GM21825 (cell line): ENCODE results near the gene ADGRA3.

Source experiments
- ATAC-seq: cut with Tn5 transposase; IDR thresholded peaks from one replicate; pipeline ENCODE4 v1.9.1; 2021; ENCODE audit warnings: mild to moderate bottlenecking, moderate library complexity; ENCODE audit not compliant: unreplicated experiment

ADGRA3 gene

DNA sequence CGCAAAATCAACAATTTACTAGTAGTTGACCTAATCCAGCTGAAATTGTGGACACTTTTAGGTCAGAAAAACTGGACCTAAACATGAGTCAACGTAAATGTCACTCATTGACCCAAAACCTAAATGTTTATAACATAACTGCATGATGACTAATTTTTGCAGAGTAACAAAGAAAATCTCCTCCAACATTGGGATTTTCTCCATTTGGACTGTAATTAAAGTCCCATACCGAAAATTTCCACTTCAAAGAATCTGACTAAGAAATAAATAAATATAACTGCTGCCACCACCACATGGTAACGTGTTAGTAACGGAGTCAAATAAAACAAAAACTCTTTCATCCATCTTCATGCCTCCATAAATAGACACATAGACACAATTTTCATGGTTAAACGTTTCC lies 1.9 kb downstream of the ADGRA3 start:
- ATAC-seq, result no peak

DNA sequence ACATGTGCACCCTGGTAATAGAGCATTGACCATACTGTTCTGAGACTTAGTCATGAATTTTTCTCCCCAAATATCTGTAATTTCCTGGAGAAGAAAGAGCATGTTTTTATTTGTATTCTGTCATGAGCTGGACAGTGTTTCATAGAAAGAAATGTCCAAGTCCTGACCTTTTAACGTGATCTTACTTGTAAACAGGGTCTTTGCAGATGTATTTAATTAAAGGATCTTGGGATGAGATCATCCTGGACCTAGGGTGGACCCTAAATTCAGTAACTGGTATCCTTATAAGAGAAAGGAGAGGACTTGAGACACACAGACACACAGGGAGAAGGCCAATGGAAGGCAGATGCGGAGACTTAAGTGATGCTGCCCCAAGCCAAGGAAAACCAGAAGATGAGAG lies 3.6 kb downstream of the ADGRA3 start:
- ATAC-seq, result no peak

DNA sequence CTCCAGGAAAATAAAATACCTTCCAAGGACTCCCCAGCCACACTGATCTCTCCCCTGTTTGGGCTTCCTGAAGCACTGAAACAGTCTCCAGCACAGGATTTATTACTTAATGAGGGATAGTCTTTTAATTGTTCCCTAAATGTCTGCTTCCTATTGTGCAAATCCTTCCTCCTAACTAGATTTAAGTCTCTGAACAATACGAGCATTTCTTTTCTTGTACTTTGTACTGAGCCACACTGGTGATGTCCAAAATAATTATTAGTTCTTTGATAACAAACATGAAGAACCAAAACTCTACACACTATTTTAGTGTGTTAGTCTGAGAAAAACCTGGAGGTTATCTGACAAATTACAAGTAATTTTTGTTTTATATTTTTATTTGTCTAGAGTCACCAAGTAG lies 5.1 kb downstream of the ADGRA3 start:
- no peak for ATAC-seq

DNA sequence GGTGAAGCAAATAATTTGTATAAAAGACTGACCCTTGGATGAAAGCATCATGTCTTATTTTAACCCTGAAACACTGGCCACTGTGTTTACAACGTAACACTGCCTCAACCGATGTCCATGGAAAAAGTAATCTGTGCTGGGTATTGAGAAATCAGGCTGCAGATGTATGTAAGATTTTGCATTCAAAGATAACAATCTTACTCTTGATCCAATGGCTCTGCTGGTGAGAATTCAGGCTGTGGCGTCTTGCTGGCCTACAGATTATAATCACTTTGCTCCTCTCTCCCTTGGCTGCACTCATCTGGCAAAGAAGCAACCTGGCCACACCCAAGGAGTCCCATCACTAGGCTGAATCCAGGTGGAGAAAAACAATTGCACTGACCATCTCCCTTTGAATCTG lies 7.5 kb downstream of the ADGRA3 start:
- ATAC-seq, result no peak

DNA sequence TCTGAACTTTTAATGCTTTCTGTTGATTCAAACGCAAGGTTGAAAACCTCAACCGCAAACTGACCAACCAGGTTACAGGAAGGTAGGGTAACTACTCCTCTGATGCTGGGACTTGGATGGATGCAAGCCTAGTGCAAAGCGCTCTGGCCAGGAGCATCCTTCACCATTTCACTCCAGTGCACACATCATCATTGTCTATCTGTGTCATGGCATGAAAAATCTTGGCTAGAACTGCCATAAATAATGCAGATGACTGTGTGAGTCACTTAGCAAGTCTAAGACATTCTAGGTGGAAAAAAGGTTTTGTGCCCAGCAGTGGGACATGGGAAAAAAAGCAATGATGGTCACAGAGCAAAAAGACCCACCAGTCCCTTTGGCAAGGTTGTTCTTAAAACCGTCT lies 10.9 kb downstream of the ADGRA3 start:
- no peak for ATAC-seq

DNA sequence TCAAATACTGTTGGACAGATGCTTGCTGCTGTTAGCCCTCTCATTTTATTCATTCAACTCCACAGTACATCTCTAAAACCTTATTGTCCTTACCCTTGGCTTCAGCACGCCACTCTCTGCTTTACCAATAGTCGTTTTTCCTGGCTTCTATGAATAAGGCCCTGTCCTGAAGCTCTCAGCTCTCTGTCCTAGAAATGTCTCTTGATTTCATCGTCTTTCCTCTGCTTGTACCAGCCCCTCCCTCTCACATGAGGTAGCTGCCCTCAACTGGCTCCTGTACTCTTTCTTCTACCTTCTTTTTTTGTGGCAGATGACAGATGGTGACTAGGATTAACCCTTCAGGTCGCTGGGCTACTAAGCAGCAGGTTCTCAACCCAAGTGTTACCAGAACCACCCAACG lies 11.4 kb downstream of the ADGRA3 start:
- no peak for ATAC-seq

DNA sequence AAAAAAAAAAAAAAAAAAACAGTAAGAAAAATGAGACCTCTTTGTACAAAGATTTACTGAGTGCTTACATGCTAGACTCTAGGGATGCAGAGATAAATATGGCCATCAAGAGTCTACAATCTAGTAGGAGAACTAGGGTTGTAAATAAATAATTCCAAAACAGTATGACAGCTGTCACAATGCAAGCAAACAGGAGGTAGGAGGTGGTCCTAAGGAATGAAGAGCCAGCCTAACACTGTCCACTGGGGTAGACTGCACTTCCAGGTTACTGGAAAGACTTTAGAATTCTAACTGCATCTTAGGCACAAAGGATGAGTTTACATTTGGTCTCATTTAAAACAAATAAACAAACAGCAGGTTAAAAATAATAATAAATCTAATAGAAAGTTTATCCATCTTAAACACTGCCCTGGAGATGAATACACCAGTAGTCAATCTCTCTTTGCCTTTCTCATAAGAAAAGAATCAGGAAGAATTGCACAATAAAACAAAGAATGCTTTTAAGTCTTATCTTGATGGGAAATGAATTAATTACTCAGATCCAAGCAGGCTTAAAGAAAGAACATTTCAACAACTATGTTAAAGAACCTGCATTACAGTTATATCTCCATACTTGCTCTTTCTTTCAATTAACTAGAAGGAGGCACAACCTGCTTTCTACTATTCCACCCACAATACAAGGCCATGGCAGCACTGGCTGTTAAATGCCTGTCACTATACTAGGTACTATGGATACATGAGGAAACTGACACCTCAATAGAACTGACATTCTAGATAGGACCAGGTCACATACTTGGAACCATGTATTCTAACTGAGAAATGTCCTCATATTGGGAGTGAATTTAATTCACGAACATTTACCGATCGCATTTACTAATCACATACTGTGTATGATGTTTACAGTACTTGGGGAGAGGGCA lies 12.7 kb downstream of the ADGRA3 start:
- ATAC-seq, result no peak

DNA sequence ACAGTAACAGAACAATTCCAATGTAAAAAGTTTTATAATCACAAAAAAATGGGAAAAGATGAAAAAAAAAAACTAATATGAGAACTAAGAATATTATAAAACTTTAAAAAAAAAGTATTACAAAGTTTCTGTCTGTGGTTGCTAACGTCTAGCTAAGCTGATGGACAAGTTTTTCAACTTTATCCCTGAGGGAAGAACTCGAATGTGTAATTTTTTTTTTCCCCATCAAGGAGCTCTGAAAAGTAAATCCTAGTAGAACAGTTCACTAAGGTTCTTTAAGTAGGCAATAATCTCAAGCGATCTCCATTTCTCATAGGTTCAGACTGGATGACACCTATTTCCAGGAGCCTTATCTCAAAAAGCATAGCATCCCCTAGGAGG lies 14.2 kb downstream of the ADGRA3 start:
- ATAC-seq, result no peak

DNA sequence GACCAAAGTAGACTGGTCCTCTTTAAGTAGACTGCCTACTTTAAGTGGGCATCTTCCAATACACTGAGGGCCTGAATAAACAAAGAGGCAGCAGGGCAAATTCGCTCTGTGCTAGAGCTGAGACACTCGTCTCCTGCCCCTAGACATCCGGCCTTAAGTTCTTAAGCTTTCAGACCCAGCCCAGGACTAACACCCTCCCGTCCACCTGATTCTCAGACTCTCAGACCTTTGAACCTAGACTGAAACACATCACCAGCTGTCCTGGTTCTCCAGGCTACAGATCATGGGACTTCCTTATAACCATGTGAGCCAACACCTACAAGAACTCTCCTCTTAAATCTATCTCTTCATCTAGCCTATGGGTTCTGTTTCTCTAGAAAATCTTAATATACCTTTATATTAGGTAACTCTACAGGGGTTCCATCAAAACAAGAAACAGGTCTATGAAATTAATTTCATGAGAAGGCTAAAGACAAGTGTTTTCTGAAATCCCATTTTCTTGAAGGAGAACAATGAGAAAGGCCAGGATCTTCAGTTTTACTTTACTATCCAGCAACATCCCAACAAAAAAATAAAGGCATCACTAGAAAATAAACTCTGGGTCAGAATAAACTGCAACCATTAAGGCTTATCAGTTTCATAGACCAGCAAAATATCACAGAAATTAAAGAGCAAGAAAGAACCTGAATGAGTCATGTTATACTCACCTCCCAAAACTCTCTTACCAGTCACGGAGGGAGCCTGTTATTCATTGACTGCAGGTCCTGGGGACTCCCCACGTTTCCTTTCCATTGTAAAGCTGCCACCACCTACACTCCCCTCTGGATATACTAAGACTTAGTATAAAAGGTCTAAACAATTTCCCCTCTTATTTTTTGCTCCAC lies 14.8 kb downstream of the ADGRA3 start:
- ATAC-seq, result peak; percentile 70

DNA sequence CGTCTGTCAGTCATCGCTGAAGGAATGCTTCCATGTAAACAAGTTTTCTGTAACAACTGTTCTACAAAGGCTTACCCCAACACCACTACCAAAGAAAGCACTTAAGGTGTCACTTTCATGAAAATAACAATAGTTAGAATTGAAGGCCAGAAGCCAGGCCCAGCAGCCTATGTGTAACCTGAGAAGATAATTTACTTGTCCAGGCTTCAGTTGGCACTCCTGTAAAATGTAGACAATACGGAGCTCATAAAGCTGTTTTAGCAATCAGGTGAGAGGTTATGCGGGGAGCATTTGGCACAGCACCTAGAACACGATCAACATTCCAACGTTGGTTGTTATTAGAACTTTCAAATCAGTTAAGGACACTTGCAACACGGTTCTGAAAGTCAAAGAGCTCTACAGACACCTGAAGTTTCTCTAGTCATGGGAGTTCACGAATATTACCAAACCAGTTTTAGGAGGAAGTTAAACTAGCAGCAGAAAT lies 15.7 kb downstream of the ADGRA3 start:
- ATAC-seq, result no peak

DNA sequence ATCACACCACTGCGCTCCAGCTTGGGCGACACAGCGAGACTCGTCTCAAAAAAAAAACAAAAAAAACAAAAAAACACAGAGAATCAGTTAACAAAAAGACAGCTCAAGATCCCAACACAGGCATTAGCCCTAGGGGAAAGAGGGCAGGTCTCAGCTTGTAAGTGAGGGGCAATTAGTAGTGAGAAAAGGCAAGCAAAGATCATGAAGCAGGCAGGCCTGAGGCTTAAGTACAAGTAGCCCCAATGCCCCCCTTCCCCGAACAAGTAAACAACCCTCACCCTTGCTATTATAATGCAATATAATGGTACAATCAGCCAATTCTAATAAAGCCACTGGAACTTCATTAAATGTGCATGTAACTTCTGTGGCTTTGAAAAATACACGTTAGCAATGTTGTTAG lies 17.0 kb downstream of the ADGRA3 start:
- ATAC-seq, result no peak

DNA sequence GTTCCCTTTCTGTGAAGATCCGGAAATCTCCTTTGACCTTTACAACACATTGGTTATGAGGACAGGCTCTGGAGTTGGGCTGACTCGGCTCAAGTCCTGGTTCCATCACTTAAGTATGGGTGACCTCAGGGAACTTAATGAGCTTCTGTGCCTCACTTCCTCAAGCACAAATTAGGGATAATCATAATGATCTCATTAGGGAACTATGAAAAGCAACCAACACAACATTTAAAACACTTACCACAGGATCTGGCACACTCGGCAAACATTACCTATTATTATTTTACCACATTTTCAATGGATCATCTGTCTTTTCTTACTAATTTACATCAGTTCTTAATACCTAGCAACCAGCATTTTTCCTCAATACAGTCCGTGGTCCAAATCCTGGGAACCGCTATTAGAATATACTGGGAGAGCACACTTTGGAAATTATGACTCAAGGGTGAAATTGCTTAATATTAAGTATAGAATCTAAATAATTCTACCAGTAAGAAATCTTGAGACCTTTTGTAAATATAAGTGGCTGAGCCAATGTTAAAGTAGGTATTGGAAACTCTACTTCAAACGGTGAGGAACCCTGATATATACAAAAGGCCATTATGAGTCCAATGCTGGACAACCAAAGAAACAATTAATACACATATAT lies 19.6 kb downstream of the ADGRA3 start:
- no peak for ATAC-seq

DNA sequence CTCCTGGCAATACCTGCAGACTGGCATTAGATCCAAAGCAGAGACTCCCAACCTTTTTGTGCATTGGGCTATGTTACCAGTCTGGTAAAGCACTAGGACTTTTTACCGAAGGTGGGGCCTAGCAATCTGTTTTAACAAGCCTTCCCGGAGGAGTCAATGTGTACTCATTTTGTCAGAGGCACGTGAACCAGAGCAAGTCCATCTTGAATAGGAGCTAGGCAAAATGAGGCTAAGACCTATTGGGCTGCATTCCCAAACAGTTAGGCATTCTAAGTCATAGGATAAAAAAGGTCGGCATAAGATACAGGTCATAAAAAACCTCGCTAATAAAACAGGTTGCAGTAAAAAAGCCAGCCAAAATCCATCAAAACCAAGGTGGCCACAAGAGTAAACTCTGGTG lies 22.3 kb downstream of the ADGRA3 start:
- ATAC-seq, result no peak

DNA sequence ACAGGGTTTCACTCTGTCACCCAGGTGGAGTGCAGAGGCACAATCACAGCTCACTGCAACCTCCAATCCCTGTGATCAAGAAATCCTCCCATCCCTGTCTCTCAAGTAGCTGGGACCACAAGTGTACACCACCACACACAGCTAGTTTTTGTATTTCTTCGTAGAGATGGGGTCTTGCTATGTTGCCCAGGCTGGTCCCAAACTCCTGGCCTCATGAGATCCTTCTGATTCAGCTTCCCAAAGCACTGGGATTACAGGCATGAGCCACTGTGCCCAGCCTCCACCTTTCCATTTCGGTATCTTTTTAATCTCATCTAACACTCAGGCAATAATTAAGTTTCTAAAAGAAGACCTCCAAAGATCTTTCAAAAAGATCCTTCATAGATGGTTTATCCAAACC lies 22.9 kb downstream of the ADGRA3 start:
- no peak for ATAC-seq

DNA sequence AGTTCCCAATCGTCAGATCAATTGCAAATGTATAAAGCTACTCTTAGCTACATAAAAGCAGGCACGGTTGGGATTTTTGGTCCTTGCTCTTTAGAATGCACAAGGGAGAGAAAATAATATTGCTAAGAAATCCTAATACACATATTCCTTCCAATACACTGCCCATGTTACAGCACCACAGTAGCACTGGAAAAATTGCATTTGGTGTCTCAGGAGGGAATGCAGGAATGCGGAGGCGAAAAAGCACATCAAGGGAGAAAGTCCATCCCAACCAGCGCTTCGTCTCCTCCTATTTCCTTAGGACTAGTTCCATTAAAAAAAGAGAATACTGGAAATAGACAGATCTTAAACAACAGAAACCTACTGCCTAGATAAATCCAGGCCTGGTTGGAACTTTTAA lies 23.9 kb downstream of the ADGRA3 start:
- ATAC-seq, result no peak

DNA sequence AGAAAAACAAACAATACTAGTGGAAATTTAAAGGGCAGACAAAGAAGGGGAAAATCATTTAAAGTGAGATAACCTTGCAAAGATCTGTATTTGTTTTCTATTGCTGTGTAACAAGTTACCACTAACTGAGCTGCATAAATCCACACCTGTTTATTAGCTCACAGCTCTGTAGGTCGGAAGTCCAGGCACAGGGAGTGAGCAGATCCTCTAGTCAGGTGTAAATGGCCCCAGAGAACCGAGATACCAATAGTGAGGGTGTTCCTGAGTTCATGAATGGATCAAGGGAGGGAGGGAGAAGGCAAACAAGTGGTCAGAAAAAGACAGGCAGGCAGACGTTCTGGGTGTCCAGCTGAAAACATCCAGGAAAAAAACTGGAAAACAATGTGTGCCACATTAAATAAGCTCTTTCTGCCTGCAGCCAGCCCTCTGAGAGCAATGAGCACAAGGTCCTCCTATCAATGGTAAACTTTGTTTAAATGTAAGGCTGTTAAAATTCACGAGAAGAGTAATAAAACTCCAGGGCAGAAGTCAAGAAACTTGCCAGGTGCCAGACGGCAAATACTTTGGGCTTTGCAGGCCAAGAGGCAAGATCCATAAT lies 25.0 kb downstream of the ADGRA3 start:
- ATAC-seq, result no peak

DNA sequence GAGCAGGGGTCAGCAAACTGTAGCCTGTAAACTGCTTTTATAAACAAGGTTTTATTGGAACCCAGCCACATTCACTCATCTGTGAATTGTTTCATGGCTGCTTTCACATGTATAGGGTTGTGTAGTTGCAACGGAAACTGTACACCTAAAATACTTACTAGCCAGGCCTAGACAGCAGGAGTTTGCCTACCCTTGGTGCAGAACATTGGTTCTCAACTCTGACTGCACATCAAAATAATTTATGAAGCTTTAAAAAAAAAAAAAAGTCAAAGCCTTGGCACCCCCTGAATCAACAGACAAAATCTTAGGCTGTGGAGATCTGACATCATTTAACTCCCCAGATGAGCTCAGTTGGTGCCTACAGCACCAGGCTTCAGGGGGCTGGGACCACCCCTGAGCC lies 27.8 kb downstream of the ADGRA3 start:
- no peak for ATAC-seq

DNA sequence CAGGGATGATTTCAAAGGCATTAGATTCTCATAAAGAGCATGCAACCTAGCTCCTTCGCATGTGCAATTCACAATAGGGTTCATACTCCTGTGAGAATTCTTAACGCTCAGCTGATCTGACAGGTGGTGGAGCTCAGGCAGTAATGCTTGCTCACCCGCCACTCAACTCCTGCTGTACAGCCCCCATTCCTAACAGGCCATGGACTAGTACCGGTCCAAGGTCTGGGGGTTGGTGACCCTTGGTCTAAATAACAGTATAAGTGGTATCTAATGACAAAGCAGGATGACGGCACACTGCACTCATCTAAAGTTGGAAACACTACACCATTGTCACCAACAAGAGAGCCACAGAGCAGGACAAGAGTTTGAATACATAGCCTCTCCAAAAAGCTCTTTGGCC lies 28.5 kb downstream of the ADGRA3 start:
- ATAC-seq, result no peak

DNA sequence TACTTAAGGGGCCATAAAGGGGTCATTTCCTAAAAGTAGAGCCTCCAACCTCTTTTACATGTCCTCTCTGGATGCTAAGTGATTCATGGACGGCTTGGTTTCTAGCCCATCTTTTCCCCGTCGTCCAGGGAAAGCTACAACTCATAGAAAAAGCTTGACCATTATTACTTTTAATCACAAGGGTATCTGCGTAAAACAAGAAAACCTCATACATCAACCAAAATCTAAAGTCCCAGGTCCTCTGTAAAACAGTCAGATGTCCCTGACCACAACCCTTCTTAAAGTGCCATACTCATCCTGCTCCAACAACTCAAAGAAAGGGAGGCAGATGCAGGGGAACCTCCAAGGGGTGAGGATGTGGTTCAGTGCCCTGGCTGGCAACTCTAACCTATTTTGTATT lies 29.6 kb downstream of the ADGRA3 start:
- ATAC-seq, result no peak

DNA sequence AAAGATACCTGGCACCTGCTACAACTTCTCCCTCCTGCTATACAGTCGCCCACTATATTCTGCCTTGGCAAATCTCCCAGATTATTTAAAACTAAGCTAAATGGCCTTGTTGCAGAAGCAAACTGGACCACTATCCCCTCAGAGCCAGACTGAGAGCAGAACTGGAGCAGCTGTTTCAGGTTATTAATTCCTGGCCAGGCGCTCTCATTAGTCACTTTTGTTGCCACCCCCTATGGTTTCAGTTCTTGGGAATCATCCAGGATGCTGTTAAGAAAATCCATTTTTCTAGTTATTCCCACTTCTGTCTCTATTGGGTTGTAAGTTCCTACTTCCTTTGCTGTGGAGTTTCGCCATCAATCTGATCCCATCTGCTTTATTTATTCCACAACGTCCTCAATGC lies 30.1 kb downstream of the ADGRA3 start:
- no peak for ATAC-seq

DNA sequence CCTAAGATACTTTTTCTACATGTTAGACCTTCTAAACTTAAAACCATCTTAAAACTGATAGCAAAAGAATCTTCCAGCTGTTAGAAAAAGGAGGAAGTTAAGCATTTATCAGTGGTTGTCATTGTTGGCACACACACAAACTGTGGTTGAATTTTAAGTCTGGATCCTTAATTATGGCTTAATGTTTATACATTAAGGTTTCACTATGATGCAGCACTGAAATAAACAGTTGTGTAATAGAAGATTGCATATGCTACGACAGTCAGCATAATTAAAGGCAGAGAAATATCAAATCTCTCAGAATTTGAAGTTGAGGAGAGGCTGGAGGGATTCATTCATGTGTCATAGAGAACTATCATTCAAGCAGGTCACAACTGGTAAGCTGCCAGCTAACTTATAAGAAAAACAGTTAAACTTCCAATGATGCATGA lies 32.3 kb downstream of the ADGRA3 start:
- no peak for ATAC-seq
